AG10803 (cell line): ENCODE measurements around the gene PPP1CA.

ENCODE experiments used
- DNase-seq: peaks from one replicate; pipeline ENCODE4 v3.0.0; 2010; ENCODE audit warnings: low read depth
- H3K4me3 ChIP-seq: 2 replicates; pipeline ENCODE4 v1.5.1; 2011; ENCODE audit warnings: mild to moderate bottlenecking, low read length, control low read depth
- TF ChIP-seq, protein P1 (sequence below): conservative IDR thresholded peaks from 2 replicates; pipeline ENCODE4 v1.5.1; 2011; ENCODE audit warnings: mild to moderate bottlenecking, low read length, control low read depth, inconsistent platforms

Gene PPP1CA

DNA sequence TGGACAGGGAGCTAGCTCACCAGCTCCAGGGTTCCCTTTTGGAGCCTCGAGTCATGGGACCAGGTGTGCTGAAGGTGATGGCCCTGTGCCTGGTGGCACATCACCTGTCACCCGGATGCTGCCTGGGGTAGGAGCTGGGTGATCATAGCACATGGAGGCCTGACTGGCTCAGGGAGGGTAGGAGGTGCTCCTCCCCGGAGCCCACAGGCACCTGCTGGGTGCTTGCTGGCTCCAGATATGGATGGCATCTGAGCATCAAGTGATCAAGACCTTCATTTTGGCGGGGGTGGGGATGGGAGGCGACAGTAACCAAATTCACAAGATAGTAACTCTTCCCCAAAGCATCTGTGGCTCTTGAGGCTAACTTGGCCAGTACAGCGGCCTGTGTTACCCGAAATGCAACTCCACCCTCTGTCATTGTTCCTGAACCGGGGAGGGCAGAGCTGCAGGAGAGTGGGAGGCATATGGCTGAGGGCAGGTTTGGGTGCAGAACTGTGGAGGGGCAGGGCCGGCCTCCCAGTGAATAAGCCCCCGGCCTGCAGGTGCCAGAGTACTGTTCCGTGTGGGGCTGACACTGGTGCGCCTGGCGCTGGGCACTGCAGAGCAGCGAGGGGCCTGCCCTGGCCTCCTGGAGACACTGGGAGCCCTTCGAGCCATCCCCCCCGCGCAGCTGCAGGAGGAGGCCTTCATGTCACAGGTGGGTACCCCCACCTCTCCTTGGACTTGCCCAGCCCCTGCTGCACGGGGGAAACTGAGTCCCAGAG, 7.0 kb upstream of the PPP1CA start:
- H3K4me3 ChIP-seq, result no peak overlapping the region
- TF ChIP-seq, protein P1, sequence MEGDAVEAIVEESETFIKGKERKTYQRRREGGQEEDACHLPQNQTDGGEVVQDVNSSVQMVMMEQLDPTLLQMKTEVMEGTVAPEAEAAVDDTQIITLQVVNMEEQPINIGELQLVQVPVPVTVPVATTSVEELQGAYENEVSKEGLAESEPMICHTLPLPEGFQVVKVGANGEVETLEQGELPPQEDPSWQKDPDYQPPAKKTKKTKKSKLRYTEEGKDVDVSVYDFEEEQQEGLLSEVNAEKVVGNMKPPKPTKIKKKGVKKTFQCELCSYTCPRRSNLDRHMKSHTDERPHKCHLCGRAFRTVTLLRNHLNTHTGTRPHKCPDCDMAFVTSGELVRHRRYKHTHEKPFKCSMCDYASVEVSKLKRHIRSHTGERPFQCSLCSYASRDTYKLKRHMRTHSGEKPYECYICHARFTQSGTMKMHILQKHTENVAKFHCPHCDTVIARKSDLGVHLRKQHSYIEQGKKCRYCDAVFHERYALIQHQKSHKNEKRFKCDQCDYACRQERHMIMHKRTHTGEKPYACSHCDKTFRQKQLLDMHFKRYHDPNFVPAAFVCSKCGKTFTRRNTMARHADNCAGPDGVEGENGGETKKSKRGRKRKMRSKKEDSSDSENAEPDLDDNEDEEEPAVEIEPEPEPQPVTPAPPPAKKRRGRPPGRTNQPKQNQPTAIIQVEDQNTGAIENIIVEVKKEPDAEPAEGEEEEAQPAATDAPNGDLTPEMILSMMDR, result no peak
- DNase-seq, result no peak

GRCh38 chr11:67407688-67408163, 6.1 kb upstream of the PPP1CA start:
- TF ChIP-seq, protein P1, result no peak
- no peak for DNase-seq
- no peak overlapping the region for H3K4me3 ChIP-seq

DNA sequence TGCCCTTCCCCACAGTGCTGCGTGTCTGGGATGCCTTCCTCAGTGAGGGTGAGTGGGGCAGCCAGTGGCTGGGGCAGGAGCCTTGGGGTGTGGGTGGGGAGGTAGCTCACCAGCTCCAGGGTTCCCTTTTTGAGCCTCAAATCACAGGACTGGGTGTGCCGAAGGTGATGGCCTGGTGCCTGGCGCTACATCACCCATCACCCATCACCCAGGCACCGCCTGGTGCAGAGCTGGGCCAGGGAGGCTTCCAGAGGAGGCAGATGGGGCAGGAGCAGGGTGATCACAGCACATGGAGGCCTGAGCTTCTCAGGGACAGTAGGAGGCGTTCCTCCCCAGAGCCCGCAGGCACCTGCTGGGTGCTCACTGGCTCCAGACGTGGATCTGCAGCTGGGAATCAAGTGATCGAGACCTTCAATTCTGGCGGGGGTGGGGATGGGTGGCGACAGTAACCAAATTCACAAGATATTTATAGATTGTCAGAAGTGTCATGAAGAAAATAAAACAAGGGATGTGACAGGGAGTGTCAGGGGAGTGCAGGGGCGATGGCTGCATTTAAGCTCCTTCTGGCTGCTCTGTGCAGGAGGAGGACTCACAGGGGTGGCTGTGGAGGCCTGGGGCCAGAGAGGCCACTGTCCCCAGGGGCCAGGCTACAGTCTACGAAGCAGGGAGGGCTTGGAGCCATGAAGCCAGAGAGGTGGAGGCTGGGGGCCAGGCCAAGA, 5.5 kb upstream of the PPP1CA start:
- DNase-seq, result no peak
- TF ChIP-seq, protein P1, result no peak
- H3K4me3 ChIP-seq, result no peak overlapping the region

DNA sequence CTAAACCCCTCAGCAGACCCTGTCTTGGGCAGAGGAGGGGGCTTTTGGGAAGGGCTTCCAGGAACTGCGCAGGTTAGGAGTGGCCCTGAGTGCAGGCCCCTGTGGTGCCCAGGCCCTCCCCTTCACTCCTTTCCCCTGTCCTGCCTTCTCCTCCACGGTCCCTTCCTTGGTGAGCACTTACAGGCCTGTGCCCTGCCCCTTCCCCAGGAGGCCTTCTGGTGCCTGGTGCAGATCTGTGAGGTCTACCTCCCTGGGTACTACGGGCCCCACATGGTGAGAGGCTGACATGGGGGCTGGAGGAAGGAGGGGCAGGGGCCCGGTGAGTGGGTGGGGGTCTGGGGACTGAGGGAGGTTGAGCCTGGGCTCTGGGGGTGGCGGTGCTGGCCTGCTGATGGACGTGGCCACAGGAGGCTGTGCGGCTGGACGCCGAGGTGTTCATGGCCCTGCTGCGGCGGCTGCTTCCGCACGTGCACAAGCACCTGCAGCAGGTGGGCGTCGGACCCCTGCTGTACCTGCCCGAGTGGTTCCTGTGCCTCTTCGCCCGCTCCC, 4.8 kb upstream of the PPP1CA start:
- TF ChIP-seq, protein P1, result no peak
- no peak overlapping the region for H3K4me3 ChIP-seq
- no peak for DNase-seq

DNA sequence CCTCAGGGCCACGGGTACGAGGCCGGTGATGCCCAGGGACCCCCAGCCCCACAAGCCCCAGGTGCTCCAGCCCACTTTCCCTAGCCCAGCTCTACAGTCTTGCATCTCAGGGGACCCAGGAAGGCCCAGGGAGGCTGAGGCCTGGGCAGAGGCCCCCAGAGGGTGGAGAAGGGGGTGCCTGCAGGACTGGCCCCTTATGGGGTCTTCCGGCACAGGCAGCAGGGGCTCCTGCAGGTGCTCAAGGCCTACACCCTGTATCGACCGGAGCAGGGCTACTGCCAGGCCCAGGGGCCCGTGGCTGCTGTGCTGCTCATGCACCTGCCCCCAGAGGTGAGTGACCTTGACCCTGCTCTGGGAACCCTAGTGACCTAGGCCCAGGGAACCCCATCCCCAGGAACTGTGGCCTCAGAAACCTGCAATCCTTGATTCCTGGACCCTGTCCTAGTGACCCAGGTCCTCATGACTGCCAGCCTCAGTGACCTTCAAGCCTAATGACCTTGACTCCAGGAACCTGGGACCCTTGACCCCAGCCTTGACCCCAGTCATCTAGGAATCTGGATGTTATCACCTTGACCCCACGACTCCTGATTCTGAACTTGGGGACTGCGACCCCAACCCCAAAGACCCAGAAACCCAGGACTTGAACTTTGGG, 4.2 kb upstream of the PPP1CA start:
- TF ChIP-seq, protein P1, result no peak
- no peak overlapping the region for H3K4me3 ChIP-seq
- DNase-seq, result no peak

DNA sequence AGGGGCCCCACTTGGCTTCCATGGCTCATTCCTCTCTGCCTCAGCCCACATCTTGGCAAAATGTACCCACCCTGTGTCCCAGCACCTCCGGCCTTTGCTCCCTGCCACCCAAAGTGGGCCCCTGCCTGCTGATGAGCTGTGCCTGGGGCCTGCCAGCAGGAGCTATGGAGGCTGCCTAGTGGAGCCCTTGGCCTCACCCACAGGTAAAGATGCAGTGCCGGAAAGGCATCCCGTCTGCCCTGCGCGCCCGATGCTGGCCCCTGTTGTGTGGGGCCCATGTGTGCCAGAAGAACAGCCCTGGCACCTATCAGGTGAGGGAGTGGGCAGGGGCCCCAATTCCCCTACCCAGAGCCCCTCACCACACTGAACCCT, 3.5 kb upstream of the PPP1CA start:
- H3K4me3 ChIP-seq, result no peak overlapping the region
- TF ChIP-seq, protein P1, result no peak
- no peak for DNase-seq
